H1 (cell line): ENCODE measurements around the gene ST7L. TPM values are rescaled to one million over a fixed set of nuclear protein-coding genes. Genes with fewer than 3 reads are reported as not detected.

Source experiments
- CTCF ChIA-PET: fragments of 300-600 bp; sonication (Branson Sonifier 250); formaldehyde crosslinking; loops from one replicate; lab custom pipeline; 2021; ENCODE audit not compliant: partially characterized antibody; lab: Charles Lee
- POLR2A ChIA-PET: fragments of 300-600 bp; sonication (Branson Sonifier 250); formaldehyde crosslinking; loops from one replicate; lab custom pipeline; 2021; ENCODE audit warnings: inconsistent platforms; ENCODE audit not compliant: partially characterized antibody; lab: Charles Lee
- DNase-seq, 2 experiments: peaks; one replicate each; pipeline versions ENCODE4 v3.0.0 to v3.0.0-alpha.2; 2010 to 2022; ENCODE audit warnings: low spot score in 2 of 2, low read depth in 1 of 2, mixed read lengths in 1 of 2
- FAIRE-seq: peaks from 2 replicates; lab custom pipeline; 2011; peaks lifted over from hg19 to GRCh38; lab: Jason Lieb, UNC
- H2AFZ ChIP-seq: 2 replicates; pipeline ENCODE4 v1.8.1; 2012; ENCODE audit warnings: low read length, inconsistent platforms
- H2AK5ac ChIP-seq: 2 replicates; pipeline ENCODE4 v1.6.1; 2013; ENCODE audit warnings: low read depth, low read length
- H2BK120ac ChIP-seq: replicated peaks from 2 replicates; pipeline ENCODE3; 2013; ENCODE audit warnings: low read depth, low read length, inconsistent platforms
- H2BK12ac ChIP-seq: 2 replicates; pipeline ENCODE4 v1.6.1; 2013; ENCODE audit warnings: low read depth, low read length
- H2BK15ac ChIP-seq: 2 replicates; pipeline ENCODE4 v1.6.1; 2013; ENCODE audit warnings: low read length
- H2BK20ac ChIP-seq: 2 replicates; pipeline ENCODE4 v1.6.1; 2013; ENCODE audit warnings: low read length
- H2BK5ac ChIP-seq: 2 replicates; pipeline ENCODE4 v1.6.1; 2013; ENCODE audit warnings: low read depth, low read length
- H3K14ac ChIP-seq: 2 replicates; pipeline ENCODE4 v1.6.1; 2013; ENCODE audit warnings: inconsistent platforms; ENCODE audit not compliant: insufficient read length
- H3K18ac ChIP-seq: 2 replicates; pipeline ENCODE4 v1.6.1; 2013; ENCODE audit warnings: low read length; ENCODE audit errors: extremely low read depth
- H3K23ac ChIP-seq: 2 replicates; pipeline ENCODE4 v1.6.1; 2013; ENCODE audit warnings: inconsistent platforms; ENCODE audit not compliant: insufficient read length
- H3K23me2 ChIP-seq: 2 replicates; pipeline ENCODE4 v1.6.1; 2013; ENCODE audit warnings: low read depth, low read length
- H3K27ac ChIP-seq: 2 replicates; pipeline ENCODE4 v1.6.1; 2011; ENCODE audit warnings: low read depth, low read length, inconsistent platforms
- H3K27me3 ChIP-seq, 4 experiments: replicated peaks in 1 of 4; 1 replicate in 1 of 4; 2 replicates in 3 of 4; pipeline versions ENCODE4 v1.6.1 to v1.8.1; 2011 to 2013; ENCODE audit warnings: low read length in 3 of 4, mild to moderate bottlenecking in 3 of 4, inconsistent platforms in 2 of 4, mixed read lengths in 2 of 4, moderate library complexity in 1 of 4; ENCODE audit not compliant: control insufficient read depth in 3 of 4, insufficient read depth in 3 of 4; ENCODE audit errors: extremely low read depth in 1 of 4
- H3K36me3 ChIP-seq, 4 experiments: 2 replicates each; pipeline versions ENCODE4 v1.6.1 to v1.8.1; 2011 to 2013; ENCODE audit warnings: mild to moderate bottlenecking in 4 of 4, low read length in 3 of 4, moderate library complexity in 2 of 4, control low read depth in 1 of 4, inconsistent platforms in 1 of 4; ENCODE audit not compliant: insufficient read depth in 4 of 4, control insufficient read depth in 2 of 4
- H3K4ac ChIP-seq: replicated peaks from 2 replicates; pipeline ENCODE3; 2013; ENCODE audit warnings: low read length, low read depth, mixed read lengths, inconsistent platforms; ENCODE audit not compliant: insufficient read length
- H3K4me1 ChIP-seq, 4 experiments: replicated peaks in 1 of 4; 1 replicate in 1 of 4; 2 replicates in 3 of 4; pipeline versions ENCODE4 v1.6.1 to v1.8.1; 2011 to 2013; ENCODE audit warnings: low read length in 3 of 4, inconsistent platforms in 2 of 4, mixed read lengths in 1 of 4; ENCODE audit not compliant: insufficient read depth in 4 of 4, control insufficient read depth in 3 of 4
- H3K4me2 ChIP-seq, 2 experiments: 2 replicates each; pipeline versions ENCODE4 v1.6.1 to v1.8.1; 2011 to 2013; ENCODE audit warnings: low read depth in 2 of 2, low read length in 2 of 2, control low read depth in 1 of 2, inconsistent platforms in 1 of 2, mild to moderate bottlenecking in 1 of 2; ENCODE audit not compliant: insufficient read depth in 1 of 2
- H3K4me3 ChIP-seq, 4 experiments: fragments of 200-600, 300-600 bp in 1 of 4; sonication (generic), shearing (Covaris generic), sonication (Bioruptor Twin) in 1 of 4; 2 replicates each; pipeline versions ENCODE4 v1.5.1 to v1.8.1; 2011 to 2016; ENCODE audit warnings: low read length in 4 of 4, low read depth in 3 of 4, control low read depth in 2 of 4, inconsistent platforms in 2 of 4, mild to moderate bottlenecking in 2 of 4, mixed read lengths in 1 of 4, moderate library complexity in 1 of 4; ENCODE audit not compliant: insufficient read depth in 2 of 4; ENCODE audit errors: extremely low read depth in 1 of 4
- H3K56ac ChIP-seq: replicated peaks from 2 replicates; pipeline ENCODE3; 2013; ENCODE audit warnings: low read depth, mild to moderate bottlenecking, mixed read lengths, low read length, inconsistent platforms; ENCODE audit not compliant: insufficient read length
- H3K79me1 ChIP-seq: 2 replicates; pipeline ENCODE4 v1.6.1; 2013; ENCODE audit warnings: low read depth, low read length, control low read depth
- H3K79me2 ChIP-seq, 2 experiments: 2 replicates each; pipeline versions ENCODE4 v1.6.1 to v1.8.1; 2012 to 2013; ENCODE audit warnings: low read length in 2 of 2, mild to moderate bottlenecking in 2 of 2, inconsistent platforms in 1 of 2; ENCODE audit not compliant: insufficient read depth in 2 of 2, control insufficient read depth in 1 of 2
- H3K9ac ChIP-seq, 4 experiments: replicated peaks in 1 of 4; 1 replicate in 1 of 4; 2 replicates in 3 of 4; pipeline versions ENCODE4 v1.6.1 to v1.8.1; 2011 to 2013; ENCODE audit warnings: low read depth in 3 of 4, low read length in 3 of 4, control low read depth in 2 of 4, mild to moderate bottlenecking in 2 of 4, moderate library complexity in 2 of 4, inconsistent platforms in 1 of 4; ENCODE audit errors: extremely low read depth in 1 of 4
- H3K9me3 ChIP-seq, 2 experiments: 2 replicates each; pipeline versions ENCODE4 v1.6.1 to v1.8.1; 2012 to 2013; ENCODE audit warnings: mild to moderate bottlenecking in 2 of 2, moderate library complexity in 2 of 2, control low read depth in 1 of 2, inconsistent platforms in 1 of 2, low read depth in 1 of 2, low read length in 1 of 2, mixed read lengths in 1 of 2; ENCODE audit not compliant: insufficient read depth in 2 of 2
- H4K20me1 ChIP-seq, 2 experiments: replicated peaks in 1 of 2; 2 replicates each; pipeline versions ENCODE3 to v1.8.1; 2011 to 2013; ENCODE audit warnings: inconsistent platforms in 2 of 2, low read length in 2 of 2, mild to moderate bottlenecking in 1 of 2; ENCODE audit not compliant: insufficient read depth in 2 of 2, control insufficient read depth in 1 of 2
- H4K5ac ChIP-seq: 2 replicates; pipeline ENCODE4 v1.6.1; 2013; ENCODE audit warnings: low read length, low read depth, mixed read lengths, inconsistent platforms; ENCODE audit not compliant: insufficient read length
- H4K8ac ChIP-seq: 2 replicates; pipeline ENCODE4 v1.8.0; 2013; ENCODE audit warnings: mild to moderate bottlenecking, moderate library complexity, low read length, inconsistent platforms; ENCODE audit not compliant: insufficient read depth; ENCODE audit errors: extremely low read depth
- H4K91ac ChIP-seq: replicated peaks from 2 replicates; pipeline ENCODE3; 2013; ENCODE audit warnings: low read length, mixed read lengths, inconsistent platforms; ENCODE audit not compliant: insufficient read length
- CTBP2 ChIP-seq: IDR thresholded peaks from 2 replicates; pipeline ENCODE4 v1.7.0; 2011; ENCODE audit warnings: borderline replicate concordance, mild to moderate bottlenecking, moderate library complexity, mixed read lengths, low read length; ENCODE audit not compliant: insufficient read depth, insufficient read length
- HDAC6 ChIP-seq: IDR thresholded peaks from one replicate; pipeline ENCODE4 v1.7.1; 2012; ENCODE audit warnings: low read depth, mild to moderate bottlenecking, inconsistent platforms, low read length, moderate library complexity
- KDM5A ChIP-seq: fragments of 200-600 bp; IDR thresholded peaks from 2 replicates; pipeline ENCODE4 v1.7.1; 2012; ENCODE audit warnings: mild to moderate bottlenecking, low read length, inconsistent platforms, mixed read lengths
- NRF1 ChIP-seq: IDR thresholded peaks from 2 replicates; pipeline ENCODE4 v1.6.1; 2011; ENCODE audit warnings: mild to moderate bottlenecking, low read depth, low read length, improper control_type of control experiment
- WGBS, 2 experiments: shearing (Covaris generic) in 1 of 2; methylation state at CpG; one replicate each; pipeline versions ENCODE4 v1.1.6 to v1.1.7; 2013 to 2015; ENCODE audit warnings: low lambda C conversion rate in 2 of 2, mixed read lengths in 2 of 2, inconsistent platforms in 1 of 2, low coverage in 1 of 2, missing lambda C conversion rate in 1 of 2; ENCODE audit not compliant: insufficient replicate concordance in 2 of 2, insufficient coverage in 1 of 2, insufficient read length in 1 of 2; ENCODE audit errors: extremely low coverage in 1 of 2, missing lambda C conversion rate in 1 of 2; 5-methylcytosine and 5-hydroxymethylcytosine counted together
- polyA plus RNA-seq, 7 experiments: library from polyadenylated mRNA; depleted of rRNA in 3 of 7; stranded (reverse) in 5 of 7; unstranded in 2 of 7; fragments of >200 nt in 5 of 7; fragments of 200-250 nt in 2 of 7; gene quantifications; 1 replicate in 5 of 7; 2 replicates in 1 of 7; 4 replicates in 1 of 7; pipeline versions ENCODE4 v1.2.1 to v1.2.3, GENCODE V29; 2011 to 2013; ENCODE audit warnings: missing spikeins in 2 of 7, mixed read lengths in 2 of 7
- total RNA-seq: library from RNA; stranded (reverse); fragmentation: NEBNext Ultra II Directional; extraction: Animal tissue kit (Norgen Biotek cat#: 25700); gene quantifications from 2 replicates; pipeline ENCODE4 v1.2.1, GENCODE V29; 2021

ST7L gene
- total and polyA plus RNA-seq, 2 of the 8 experiments (the other 6 are each of a cell fraction or from before 2014, with no cell fraction given) = 9.6 to 16.2 TPM

GRCh38 chr1:112506306-112506705 lies 112.6 kb downstream of the ST7L start:
- Histone ChIP-seq H3K56ac (no peak overlapping the region), H4K8ac (no peak overlapping the region), H3K4me2 (no peak overlapping the region), H3K23me2 (peaks cover 22% of the 10 kb centered on the region), H3K36me3 (no peaks in the 10 kb centered on the region; a peak in 1 of 8 replicates), H4K5ac (no peak overlapping the region), H2AK5ac (no peak overlapping the region), H3K4me1 (peaks cover 6 to 25% (median 10%) of the 10 kb centered on the region in 4 experiments; a peak in 6 of 7 replicates), H2BK5ac (no peak overlapping the region), H3K79me1 (no peaks in the 10 kb centered on the region), H3K27ac (no peak overlapping the region), H2BK12ac (no peak overlapping the region), H3K4me3 (no peak overlapping the region), H3K18ac (no peak overlapping the region), H2BK15ac (no peak overlapping the region), H3K23ac (no peak overlapping the region), H2BK120ac (no peak overlapping the region), H3K79me2 (no peaks in the 10 kb centered on the region), H3K14ac (no peak overlapping the region), H3K27me3 (peaks cover 41 to 97% (median 86%) of the 10 kb centered on the region in 4 experiments), H2AFZ (no peak overlapping the region), H3K9me3 (no peaks in the 10 kb centered on the region), H3K4ac (no peak overlapping the region), H4K91ac (no peak overlapping the region), H4K20me1 (peaks cover 0 to 3% of the 10 kb centered on the region in 2 experiments), H2BK20ac (no peak overlapping the region), H3K9ac (no peak overlapping the region)
- POLR2A ChIA-PET = interaction anchor here (0.5 kb wide), 1 partner anchor 129 kb away, joined by 3 read pairs; no protein-coding TSS in a partner anchor
- no peak for TF ChIP-seq HDAC6
- no peak for TF ChIP-seq NRF1
- TF ChIP-seq CTBP2 = no peak
- TF ChIP-seq KDM5A = no peak
- WGBS, 2 experiments = 100% methylated on average over 2 of the region's 2 CpGs; no CpG with 5 or more reads in 1 of the 2 experiments
- no peak for DNase-seq
- CTCF ChIA-PET = interaction anchor here (1.2 kb wide), 1 partner anchor 34 kb away, joined by 3 read pairs; no protein-coding TSS in a partner anchor
- no peak for FAIRE-seq
